HL-60/S4 treated with phorbol 12-myristate 13-acetate at 8.2 ng/mL for 4 days and 3 days (cell line): ENCODE data around the gene PARP2.

ENCODE experiments used
- in situ Hi-C: fragments of 300-500 bp; cut with MboI; formaldehyde crosslinking; loops from 2 replicates; pipeline ENCODE4 v1.15.0; 2022; ENCODE audit warnings: low sequenced_read_pairs

The PARP2 gene

GRCh38 chr14:20388159-20388558 lies 44.7 kb downstream of the PARP2 start:
- in situ Hi-C loops: loop anchor here (25.0 kb wide), 1 partner anchor 1024 kb away; no protein-coding TSS in a partner anchor

- in situ Hi-C loops: loop anchor here (25.0 kb wide), 1 partner anchor 1021 kb away; no protein-coding TSS in a partner anchor
Observed at GRCh38 chr14:20391505-20391904, 48.1 kb downstream of the PARP2 start.

- in situ Hi-C loops: loop anchor here (25.0 kb wide), 1 partner anchor 1015 kb away; no protein-coding TSS in a partner anchor
Observed at GRCh38 chr14:20397511-20397910, 54.1 kb downstream of the PARP2 start.

- in situ Hi-C loops: no loop called here
Observed at GRCh38 chr14:20400589-20400964, 57.1 kb downstream of the PARP2 start.

GRCh38 chr14:20400965-20401593 lies 57.6 kb downstream of the PARP2 start:
- in situ Hi-C loops: no loop called here

- in situ Hi-C loops: no loop called here
Observed at GRCh38 chr14:20403521-20403920, 60.1 kb downstream of the PARP2 start.
